GM12872 (cell line): ENCODE results near the gene ENO2.

ENCODE experiments used
- TF ChIP-seq, protein P1 (sequence below): IDR thresholded peaks from 3 replicates; pipeline ENCODE4 v1.5.1; 2011; ENCODE audit warnings: low read depth, mild to moderate bottlenecking, low read length, moderate library complexity; ENCODE audit not compliant: insufficient read depth

ENO2 gene

DNA sequence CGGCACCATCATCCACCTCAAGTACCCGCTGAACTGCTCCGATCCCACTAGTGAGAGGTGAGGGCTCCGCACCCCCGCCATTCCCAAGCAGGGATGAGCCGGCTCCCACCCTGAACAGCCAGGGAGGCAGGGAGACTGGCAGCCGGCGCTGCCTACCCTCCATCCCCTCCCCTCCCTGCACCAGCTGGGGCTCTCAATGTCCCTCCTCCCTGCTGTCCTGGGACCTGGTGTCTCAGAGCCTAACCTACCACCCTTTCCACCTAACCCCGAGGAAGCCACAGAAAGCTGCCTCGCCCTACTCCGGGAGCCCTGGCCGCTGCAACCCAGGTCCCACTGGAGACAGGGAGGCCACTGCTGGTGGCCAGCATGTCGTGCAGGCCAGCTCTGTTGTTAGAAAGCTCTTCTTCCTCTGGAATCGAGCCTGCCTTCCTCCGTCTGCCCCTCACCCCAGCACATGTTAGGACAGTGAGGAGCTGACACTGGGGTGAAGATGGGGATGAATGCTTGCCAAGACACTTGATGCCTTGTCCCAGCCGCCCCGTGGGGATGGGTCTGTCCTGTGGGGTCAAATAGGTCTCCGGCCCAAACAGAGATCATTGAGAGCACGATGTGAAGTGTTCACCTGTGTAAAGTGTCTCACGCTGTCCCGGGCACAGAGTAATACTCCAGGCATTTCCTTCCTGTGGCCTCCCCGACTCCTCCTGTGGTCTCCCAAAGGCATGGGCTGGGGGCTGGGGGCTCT lies 37.9 kb downstream of the ENO2 start:
- TF ChIP-seq, protein P1, sequence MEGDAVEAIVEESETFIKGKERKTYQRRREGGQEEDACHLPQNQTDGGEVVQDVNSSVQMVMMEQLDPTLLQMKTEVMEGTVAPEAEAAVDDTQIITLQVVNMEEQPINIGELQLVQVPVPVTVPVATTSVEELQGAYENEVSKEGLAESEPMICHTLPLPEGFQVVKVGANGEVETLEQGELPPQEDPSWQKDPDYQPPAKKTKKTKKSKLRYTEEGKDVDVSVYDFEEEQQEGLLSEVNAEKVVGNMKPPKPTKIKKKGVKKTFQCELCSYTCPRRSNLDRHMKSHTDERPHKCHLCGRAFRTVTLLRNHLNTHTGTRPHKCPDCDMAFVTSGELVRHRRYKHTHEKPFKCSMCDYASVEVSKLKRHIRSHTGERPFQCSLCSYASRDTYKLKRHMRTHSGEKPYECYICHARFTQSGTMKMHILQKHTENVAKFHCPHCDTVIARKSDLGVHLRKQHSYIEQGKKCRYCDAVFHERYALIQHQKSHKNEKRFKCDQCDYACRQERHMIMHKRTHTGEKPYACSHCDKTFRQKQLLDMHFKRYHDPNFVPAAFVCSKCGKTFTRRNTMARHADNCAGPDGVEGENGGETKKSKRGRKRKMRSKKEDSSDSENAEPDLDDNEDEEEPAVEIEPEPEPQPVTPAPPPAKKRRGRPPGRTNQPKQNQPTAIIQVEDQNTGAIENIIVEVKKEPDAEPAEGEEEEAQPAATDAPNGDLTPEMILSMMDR: no peak

DNA sequence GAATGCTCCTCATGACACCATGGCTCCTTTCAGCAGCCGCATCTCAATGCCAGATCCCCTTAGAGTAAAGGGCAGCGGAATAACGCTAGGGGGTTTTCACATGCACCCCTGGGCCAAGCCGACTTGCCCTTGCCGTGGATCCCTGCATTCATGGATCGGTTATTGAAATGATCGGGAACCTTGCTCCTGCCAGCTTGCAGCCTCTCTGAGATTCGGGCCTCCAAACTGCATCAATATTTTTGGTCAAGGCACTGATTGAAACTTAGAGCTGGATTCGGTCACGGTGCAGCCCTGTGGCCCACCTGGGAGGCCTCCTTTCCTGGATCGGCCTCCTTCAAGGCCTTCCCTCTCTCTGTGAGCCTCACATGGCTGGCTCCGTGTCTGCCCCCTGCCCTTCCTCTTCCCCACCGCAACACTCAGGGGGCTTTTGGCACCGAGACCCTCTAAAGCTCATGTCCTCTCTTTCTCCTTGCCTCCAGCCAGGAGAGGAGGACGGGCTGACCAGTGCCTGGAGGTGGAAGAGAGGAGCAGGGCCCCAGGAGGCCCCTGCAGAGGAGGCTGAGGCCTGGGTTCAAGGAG lies 38.6 kb downstream of the ENO2 start:
- TF ChIP-seq, protein P1: no peak

DNA sequence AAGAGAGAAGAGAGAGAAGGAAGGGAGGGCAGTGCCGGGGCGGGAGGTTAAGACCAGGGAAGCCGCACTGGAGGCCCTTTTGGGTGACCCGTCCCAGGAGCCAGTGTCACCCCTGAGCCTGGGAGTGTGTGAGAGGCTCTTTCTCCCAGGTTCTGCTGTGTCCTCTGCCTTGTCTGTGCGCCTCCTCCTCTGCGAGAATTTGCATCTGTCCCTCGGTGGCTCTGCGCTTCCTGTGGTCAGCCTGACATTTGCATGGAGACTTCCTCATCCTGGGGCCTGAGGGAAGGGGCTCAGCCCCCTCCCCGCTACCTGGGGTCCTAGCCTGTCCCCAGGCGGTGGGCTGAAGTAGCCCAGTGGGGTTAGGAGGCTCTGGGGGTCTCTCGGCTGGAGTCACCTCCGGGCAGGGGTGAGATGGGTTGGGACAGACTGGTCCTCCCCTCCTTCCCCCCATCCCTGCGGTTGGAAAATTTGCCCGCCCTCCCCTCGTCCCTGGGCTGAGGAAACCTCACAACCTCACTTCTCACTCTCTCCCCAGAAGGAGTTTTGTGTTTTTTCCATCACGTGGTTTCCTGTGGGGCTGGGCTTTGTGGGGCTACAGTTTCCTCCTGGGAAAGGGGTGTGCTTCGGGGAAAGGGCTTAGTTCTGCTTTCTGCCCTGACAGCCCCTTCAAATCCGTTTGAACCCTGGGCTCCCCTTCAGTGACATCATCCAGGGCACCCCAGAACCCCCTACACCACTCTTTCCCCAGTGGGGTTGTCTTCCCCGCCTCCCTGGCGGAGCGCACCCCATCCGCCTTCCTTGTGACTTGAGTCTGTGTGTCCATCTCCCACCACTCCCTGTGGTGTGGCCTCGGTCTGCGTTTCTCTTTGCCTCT lies 39.3 kb downstream of the ENO2 start:
- TF ChIP-seq, protein P1: no peak

DNA sequence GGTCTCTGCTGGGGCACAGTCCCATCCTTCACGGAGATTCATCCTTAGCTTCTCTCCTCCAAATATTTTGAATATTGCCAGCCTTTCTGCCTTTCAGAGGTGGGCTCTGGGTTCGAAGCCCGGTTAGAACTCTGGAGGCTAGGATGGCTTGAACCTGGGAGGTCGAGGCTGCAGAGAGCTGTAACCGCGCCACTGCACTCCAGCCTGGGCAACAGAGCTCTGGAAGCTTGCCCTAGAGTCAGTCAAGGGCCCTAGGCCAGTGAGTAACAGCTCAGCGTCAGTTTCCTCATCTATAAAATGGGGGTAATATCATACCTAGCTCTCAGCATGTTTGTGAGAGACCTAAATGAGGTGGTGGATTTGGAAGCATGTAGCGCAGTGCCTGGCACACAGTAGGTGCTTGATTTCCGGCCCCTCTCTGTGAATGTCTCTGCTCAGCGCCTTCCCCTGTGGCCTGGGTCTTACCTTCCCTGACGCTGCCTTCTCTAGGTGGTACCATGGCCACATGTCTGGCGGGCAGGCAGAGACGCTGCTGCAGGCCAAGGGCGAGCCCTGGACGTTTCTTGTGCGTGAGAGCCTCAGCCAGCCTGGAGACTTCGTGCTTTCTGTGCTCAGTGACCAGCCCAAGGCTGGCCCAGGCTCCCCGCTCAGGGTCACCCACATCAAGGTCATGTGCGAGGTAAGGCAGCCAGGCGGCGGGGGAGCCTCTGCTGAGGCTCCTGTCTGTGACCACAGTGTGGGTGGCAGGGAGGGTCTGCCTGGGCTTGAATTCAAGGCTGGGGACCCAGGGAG lies 40.1 kb downstream of the ENO2 start:
- TF ChIP-seq, protein P1: no peak

DNA sequence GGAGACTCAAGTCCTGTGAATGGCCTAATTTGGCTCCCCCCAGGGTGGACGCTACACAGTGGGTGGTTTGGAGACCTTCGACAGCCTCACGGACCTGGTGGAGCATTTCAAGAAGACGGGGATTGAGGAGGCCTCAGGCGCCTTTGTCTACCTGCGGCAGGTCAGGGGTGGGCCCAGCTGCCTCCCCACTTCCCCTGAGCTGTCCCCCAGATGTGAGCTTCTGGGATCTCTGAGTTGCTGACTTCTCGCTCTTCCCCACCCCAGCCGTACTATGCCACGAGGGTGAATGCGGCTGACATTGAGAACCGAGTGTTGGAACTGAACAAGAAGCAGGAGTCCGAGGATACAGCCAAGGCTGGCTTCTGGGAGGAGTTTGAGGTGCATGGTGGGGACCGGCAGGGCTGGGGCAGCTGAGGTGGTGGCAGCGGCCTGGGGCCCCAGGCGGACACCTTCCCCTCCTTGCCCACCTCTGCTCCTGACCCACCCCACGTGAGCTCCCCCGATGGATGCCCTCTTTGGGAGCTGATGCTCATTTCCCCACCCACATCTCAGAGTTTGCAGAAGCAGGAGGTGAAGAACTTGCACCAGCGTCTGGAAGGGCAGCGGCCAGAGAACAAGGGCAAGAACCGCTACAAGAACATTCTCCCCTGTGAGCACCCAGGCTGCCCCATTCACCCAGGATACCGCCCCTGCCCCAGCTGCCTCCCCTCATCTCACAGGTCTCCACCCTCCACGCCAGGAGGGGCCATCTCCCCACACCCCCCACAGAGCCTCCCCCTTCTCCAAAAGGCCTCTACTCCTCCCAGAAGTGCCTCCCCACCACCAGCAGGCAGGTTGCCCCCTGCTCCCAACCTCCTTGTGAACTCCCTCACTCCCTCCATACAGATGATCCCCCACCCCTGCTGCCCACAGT lies 41.0 kb downstream of the ENO2 start:
- TF ChIP-seq, protein P1: no peak

DNA sequence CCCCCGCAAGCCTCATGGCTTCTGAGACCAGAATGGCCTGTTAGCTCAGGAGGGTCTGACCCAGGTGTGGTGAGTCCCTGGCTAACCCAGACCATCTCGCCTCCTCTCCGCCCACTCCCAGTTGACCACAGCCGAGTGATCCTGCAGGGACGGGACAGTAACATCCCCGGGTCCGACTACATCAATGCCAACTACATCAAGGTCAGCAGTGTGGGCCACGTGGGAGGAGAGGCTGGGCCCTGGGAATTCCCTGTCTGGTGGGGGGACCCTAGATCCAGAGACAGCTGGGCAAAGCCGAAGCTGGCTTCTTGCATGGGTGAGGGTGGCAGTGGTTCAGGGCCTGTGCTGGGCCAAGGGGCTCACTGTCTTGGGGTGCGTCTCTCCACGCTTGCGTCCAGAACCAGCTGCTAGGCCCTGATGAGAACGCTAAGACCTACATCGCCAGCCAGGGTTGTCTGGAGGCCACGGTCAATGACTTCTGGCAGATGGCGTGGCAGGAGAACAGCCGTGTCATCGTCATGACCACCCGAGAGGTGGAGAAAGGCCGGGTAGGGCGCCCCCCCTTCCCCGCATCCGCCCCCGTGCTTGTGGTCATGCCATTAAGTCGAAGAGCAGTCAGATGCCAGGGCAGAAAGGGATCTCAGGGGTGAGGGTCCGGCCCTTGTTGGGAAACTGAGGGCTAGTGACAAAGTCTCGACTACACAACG lies 41.8 kb downstream of the ENO2 start:
- TF ChIP-seq, protein P1: no peak
